Measurements from ENCODE around the gene ISL2. TPM values are rescaled to one million over a fixed set of nuclear protein-coding genes. Genes with fewer than 3 reads are reported as not detected.

ISL2 gene
- total RNA-seq, 2 experiments from 2014 or later: not detected

- H3K4me1 Mint-ChIP-seq (ENCODE audit: low read depth): no peaks in the 10 kb centered on the region
- intact Hi-C loops (cut with DNase I, micrococcal nuclease): no loop called here
- no peak for TF ChIP-seq CTCF (IDR thresholded peaks at IDR 0.05)
- no peak overlapping the region for H3K27ac Mint-ChIP-seq
- no peak for ATAC-seq (ENCODE audit: poor library complexity)
- no peak overlapping the region for H3K27ac ChIP-seq (ENCODE audit: low read depth in 1 of 2, low read length in 2 of 2)
- peaks cover 59% of the 10 kb centered on the region for H3K36me3 Mint-ChIP-seq (ENCODE audit: low read depth)
- H3K27me3 Mint-ChIP-seq: no peaks in the 10 kb centered on the region
- no peaks in the 10 kb centered on the region for H3K9me3 ChIP-seq (ENCODE audit: control insufficient read depth in 1 of 2, insufficient read depth in 1 of 2, low read length in 2 of 2)
- no peaks in the 10 kb centered on the region for H3K4me1 ChIP-seq (ENCODE audit: insufficient read depth, low read length)
- no peak for DNase-seq
- H3K4me3 ChIP-seq (ENCODE audit: low read length): no peak overlapping the region
- no peaks in the 10 kb centered on the region for H3K9me3 Mint-ChIP-seq
- ChIA-PET CTCF (no interaction called here), POLR2A (no interaction called here)
- H3K27me3 ChIP-seq (ENCODE audit: control insufficient read depth in 1 of 2, insufficient read depth in 2 of 2, low read length in 2 of 2): no peaks in the 10 kb centered on the region
- H3K4me3 Mint-ChIP-seq: no peak overlapping the region
- no peaks in the 10 kb centered on the region for H3K36me3 ChIP-seq (ENCODE audit: insufficient read depth, low read length)
These were observed 42.1 kb downstream of the ISL2 start for GRCh38 chr15:76378691-76379090.

GRCh38 chr15:76380249-76380648 is 43.7 kb downstream of the ISL2 start:
- DNase-seq: no peak
- ChIA-PET POLR2A (no interaction called here), CTCF (no interaction called here)
- no peak for TF ChIP-seq CTCF (IDR thresholded peaks at IDR 0.05)
- Mint-ChIP-seq H3K36me3 (ENCODE audit: low read depth) (peaks cover 48% of the 10 kb centered on the region), H3K4me1 (ENCODE audit: low read depth) (no peaks in the 10 kb centered on the region), H3K27me3 (no peaks in the 10 kb centered on the region), H3K4me3 (no peak overlapping the region), H3K9me3 (no peaks in the 10 kb centered on the region), H3K27ac (no peak overlapping the region)
- H3K4me1 ChIP-seq (ENCODE audit: insufficient read depth, low read length): no peaks in the 10 kb centered on the region
- no peak for ATAC-seq (ENCODE audit: poor library complexity)
- no peaks in the 10 kb centered on the region for H3K9me3 ChIP-seq (ENCODE audit: control insufficient read depth in 1 of 2, insufficient read depth in 1 of 2, low read length in 2 of 2)
- H3K27me3 ChIP-seq (ENCODE audit: control insufficient read depth in 1 of 2, insufficient read depth in 2 of 2, low read length in 2 of 2): no peaks in the 10 kb centered on the region
- H3K27ac ChIP-seq (ENCODE audit: low read depth in 1 of 2, low read length in 2 of 2): no peak overlapping the region
- H3K36me3 ChIP-seq (ENCODE audit: insufficient read depth, low read length): no peaks in the 10 kb centered on the region
- intact Hi-C loops (cut with DNase I, micrococcal nuclease): no loop called here
- H3K4me3 ChIP-seq (ENCODE audit: low read length): no peak overlapping the region

DNA sequence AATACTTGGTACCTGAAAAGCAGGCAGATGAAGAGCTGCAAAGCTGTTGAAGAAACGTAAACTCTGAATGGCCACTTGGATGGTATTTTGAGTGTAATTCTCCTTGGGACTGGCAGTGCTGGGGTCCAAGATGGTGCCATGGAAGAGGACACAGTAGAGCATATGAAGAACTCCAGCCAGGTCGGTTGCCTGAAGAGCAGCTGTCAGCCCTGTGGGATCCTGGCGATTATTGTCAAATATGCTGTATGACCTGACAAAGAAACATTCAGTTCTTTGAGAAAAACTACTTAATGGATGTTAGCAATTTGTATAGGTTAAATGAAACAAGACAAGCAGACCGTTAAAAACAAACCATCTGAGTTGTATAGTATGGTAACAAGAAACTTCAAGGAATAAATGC is 44.8 kb downstream of the ISL2 start:
- no peaks in the 10 kb centered on the region for H3K9me3 ChIP-seq (ENCODE audit: control insufficient read depth in 1 of 2, insufficient read depth in 1 of 2, low read length in 2 of 2)
- CTCF ChIA-PET: no interaction called here
- H3K4me1 ChIP-seq (ENCODE audit: insufficient read depth, low read length): no peaks in the 10 kb centered on the region
- TF ChIP-seq CTCF (IDR thresholded peaks at IDR 0.05): no peak
- Mint-ChIP-seq H3K4me1 (ENCODE audit: low read depth) (no peaks in the 10 kb centered on the region), H3K36me3 (ENCODE audit: low read depth) (peaks cover 52% of the 10 kb centered on the region), H3K9me3 (no peaks in the 10 kb centered on the region), H3K27ac (no peak overlapping the region), H3K4me3 (no peak overlapping the region), H3K27me3 (no peaks in the 10 kb centered on the region)
- intact Hi-C loops (cut with DNase I, micrococcal nuclease): no loop called here
- no peak overlapping the region for H3K27ac ChIP-seq (ENCODE audit: low read depth in 1 of 2, low read length in 2 of 2)
- no peak for DNase-seq
- no peak for ATAC-seq (ENCODE audit: poor library complexity)
- no peak overlapping the region for H3K4me3 ChIP-seq (ENCODE audit: low read length)
- H3K36me3 ChIP-seq (ENCODE audit: insufficient read depth, low read length): no peaks in the 10 kb centered on the region
- no peaks in the 10 kb centered on the region for H3K27me3 ChIP-seq (ENCODE audit: control insufficient read depth in 1 of 2, insufficient read depth in 2 of 2, low read length in 2 of 2)
- POLR2A ChIA-PET: no interaction called here

Measured in CD4-positive, alpha-beta T cell (primary cell).